Activated gamma-delta T cell (primary cell): Measurements from ENCODE around the gene FAF1.

Experiments
- DNase-seq: peaks from one replicate; lab custom pipeline; 2025; lab: John Stamatoyannopoulos, UW

FAF1 gene

DNA sequence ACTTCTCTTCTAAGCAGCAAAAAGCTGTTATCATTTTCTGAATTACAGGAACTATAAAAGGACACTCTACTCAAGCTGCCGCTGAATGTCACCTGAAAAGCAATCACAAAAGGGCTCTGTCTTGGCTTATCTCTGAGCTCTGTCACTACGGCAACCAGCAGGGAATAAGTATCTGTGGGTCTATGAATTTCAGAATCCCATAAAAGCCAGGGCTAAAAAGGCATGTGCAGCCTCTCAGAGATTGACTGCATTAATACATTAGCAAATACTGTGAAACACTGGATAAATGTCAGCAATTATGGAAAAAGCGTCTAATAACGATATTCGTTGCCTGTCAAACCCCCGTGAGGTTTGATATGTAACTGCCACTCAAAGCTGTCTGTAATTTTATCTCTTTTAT lies 326.6 kb downstream of the FAF1 start:
- no peak for DNase-seq

DNA sequence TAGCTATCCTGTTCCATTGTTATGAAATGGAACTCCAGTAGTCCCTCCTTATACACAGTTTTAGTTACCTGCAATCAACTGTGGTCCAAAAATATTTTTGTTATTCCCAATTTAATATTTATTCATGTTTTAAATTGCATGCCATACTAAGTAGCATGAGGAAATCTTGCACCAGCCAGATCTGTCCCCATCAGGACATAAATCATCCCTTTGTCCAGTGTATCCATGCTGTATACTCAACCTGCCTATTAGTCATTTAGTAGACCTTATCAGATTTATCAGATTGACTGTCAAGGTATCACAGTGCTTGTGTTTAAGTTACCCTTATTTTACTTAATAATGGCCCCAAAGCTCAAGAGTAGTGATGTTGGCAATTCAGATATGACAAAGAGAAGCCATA lies 328.9 kb downstream of the FAF1 start:
- DNase-seq, result no peak

DNA sequence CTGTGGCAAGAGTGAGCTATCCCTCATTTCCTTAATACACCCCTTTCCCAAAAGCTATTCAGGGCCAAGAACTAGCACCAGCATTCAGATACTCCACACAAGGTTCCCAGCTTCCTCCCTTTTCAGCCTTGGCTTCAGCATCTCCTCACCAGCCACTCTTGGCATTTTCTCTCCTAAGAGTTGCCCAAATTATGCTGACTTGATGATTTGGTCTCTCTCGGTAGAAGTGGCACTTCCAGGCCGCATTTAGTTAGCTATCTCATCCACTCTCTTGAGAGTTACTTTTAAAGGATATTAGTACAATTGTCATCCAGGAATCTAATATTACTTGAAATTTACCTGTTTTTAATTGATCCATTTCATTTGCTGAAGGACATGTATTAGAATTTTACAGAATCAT lies 337.8 kb downstream of the FAF1 start:
- DNase-seq, result no peak

DNA sequence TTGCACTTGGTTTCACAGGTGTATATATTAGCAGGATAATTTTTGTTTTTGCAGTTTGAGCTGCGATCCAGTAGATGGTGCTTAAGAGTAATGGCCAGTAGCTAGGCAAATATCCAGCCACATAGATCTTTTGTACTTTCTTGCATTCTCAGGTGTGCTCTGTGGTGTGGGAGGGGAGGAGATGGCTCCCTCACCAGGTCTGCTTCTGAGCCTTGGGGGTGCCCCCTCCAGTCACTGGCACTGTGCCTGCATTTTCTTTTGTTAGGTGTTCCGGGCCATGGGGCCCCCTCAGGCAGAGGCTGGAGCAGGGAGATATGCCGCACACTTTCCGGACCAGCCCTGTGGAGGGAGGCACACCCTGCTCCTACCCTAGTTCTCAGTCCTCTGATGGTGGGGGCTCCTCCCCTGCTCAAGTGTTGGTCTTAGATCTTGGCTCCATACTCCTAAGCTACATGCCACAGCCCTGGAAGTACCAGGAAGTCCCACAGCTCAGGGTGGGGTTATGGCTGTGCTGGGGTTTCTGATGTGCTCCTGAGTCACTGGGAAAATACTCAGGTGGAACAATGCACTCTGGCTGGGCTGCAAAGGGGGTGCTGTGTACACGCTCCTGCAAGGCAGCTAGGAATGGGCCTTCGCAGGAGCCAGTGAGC lies 339.3 kb downstream of the FAF1 start:
- DNase-seq, result no peak

DNA sequence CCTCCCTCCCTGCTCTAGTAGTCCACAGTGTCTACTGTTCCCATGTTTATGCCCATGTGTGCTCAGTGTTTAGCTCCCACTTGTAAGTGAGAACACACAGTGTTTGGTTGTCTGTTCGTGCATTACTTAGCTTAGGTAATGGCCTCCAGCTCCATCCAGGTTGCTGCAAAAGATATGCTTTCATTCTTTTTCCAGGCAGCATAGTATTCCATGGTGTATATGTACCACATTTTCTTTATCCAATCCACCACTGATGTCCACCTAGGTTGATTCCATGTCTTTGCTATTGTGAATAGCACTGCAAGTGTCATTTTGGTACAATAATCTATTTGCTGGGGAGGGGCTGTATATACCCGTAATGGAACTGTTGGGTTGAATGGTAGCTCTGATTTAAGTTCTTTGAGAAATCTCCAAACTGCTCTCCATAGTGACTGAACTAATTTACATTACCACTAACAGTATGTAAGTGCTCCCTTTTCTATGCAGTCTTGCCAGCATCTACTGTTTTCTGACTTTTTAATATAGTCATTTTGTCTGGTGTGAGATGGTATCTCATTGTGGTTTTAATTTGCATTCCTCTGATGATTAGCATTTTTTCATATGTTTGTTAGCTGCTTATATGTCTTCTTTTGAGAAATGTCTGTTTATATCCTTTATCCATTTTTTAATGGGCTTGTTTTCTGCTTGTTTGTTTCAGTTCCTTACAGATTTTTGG lies 344.9 kb downstream of the FAF1 start:
- DNase-seq, result no peak

DNA sequence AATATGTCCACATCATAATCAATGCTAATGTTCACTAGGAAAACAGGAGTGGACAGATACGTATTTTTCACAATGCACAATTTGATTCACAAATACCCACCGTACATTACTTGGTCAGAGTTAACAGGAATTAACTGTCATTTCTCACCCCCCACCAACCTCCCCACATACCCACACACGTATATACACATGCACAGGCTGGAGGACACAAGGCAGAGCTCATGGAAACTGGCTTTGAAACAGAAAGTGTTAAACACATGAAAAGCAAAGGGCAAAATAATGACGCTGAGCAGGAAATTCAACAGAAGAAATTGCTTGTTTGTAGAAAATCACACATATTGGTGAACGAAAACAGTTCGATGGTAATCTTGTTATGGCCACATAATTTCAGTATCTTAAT lies 348.4 kb downstream of the FAF1 start:
- no peak for DNase-seq

DNA sequence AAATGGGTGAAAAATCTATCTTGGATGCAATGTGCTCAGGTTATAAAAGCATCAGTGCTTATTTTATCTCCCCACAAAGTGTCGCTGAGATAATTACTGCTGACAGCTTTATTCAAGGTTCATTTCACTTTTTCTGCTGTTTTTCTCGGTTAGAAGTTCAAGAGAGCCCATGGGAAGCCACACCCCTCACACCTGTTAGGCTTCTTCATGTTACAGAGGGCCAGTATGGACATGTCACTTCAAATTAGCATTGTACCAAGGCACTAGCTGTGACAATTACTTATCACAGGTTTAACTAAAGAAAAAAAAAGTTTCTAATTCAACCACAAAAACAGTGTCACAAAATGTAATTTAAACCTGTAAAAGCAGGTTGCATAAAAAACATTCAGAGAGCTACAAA lies 349.5 kb downstream of the FAF1 start:
- no peak for DNase-seq

DNA sequence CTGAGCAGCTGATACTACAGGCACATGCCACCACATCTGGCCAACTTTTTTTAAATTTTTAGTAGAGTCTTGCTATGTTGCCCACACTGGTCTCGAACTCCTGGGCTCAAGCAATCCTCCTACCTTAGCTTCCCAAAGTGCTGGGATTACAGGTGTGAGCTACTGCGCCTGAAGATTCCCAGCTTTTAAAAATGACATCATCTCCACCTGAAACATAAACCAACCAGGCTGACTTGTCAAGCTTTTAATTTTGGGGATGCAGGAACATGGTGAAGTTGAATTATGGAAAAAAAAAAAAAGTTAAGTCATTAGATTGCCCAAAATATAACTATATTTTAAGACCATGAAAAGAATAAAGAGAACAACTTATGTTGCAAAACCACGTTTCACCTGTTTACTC lies 350.6 kb downstream of the FAF1 start:
- no peak for DNase-seq

DNA sequence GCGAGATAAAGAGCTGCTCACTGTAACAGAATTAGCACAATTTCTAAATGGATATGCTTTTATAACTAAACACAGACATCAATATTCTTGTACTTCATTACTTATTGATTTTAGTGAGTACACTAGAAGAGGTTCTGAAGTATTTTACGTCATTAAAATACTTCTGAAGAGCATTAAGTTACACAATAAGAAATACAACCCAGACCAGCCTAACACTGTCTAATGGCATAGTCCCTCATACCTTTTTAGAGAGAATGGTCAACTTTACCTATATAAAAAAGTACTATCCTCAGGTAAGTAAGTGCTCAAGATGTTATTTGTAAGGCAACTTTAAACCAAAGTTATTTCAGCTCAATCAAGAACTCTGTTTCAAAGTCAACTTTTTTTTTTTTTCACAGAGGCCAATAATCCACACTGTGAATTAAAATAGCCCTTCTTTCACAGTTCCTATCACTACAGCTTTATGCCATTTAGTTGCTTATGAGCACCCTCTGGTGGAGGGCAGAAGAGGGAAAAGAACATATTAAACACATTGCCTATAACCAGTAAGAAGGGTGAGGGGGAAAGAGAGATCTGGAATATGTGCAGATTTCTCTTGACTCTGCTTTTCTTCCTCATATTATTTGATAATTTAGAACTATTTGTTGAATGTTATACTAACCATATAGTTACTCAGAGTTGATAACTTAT lies 354.7 kb downstream of the FAF1 start:
- DNase-seq, result no peak

DNA sequence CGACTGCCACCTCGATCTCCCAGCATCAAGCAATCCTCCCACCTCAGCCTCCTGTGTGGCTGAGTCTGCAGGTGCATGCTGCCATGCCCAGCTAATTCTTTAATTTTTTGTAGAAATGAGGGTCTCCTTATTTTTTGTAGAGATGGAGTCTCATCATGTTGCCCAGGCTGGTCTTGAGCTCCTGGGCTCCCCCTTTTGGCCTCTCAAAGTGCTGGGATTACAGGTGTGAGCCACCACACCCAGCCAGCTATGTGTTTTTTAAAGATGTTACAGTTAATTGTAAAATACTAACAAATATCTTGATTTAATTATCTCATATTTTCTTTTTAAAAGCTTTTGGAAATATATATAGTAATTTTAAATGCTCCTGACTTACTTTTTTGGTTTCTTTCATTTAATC lies 355.5 kb downstream of the FAF1 start:
- DNase-seq, result no peak

DNA sequence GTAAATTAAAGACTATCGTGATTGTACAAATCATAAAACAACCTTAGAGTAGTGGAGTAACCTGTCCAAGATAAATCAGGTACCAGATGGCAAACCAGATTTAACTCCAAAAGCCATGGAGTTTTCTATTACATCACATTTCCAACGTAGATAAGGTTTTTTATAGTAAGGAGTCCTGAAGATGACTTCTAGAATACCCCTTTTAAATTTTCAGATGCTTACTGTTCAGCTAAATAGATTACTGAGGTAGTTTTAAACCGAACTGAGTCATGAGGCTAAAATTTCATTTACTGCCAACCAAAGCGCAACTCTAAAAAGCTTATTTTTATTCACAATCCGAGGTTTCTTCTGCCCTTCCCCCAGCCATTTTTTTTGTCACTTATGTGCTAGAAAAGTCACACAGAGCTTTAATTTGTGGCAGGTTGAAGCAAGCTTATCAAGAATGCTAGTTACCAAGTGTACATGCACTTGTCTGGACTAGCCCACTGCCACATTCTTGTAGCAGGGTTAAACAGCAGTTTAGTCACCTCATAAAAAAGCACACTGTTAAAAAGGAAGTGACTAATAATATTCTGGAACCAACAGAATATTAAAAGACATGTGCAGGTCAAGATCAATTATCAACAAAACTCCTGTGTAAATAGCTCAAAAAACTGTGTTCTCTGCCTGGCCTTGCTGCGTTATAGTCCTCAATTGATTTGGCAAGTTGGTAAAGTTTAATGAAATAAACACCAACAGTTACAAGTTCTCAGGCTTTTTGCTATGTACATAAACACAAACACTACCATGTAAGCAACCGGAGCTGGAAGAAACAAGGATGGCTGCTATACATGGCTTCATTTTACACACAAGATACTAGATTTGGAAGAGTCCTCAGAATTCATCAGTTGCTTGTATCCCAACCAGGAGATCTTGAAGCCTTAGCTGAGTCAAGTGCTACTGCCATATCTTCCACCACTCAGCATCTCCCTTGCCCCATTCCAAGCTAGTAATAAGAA lies 356.5 kb downstream of the FAF1 start:
- no peak for DNase-seq

DNA sequence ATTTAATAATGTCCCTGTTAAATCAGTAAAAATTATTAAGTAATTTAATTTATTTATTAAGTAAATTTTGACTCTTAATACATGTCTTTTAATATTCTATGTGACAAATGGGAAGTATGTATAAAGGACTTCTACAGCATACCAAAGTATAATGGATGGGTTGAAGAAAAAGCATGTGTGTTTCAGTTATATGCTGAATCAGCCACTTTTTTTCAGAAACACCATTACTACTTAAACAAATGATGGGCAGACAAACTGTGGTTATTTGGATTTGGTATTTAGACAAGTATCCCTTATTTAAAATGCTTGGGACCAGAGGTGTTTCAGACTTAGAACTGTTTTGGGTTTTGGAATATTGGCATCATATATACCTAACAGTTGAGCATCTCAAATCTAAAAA lies 360.5 kb downstream of the FAF1 start:
- DNase-seq, result no peak

DNA sequence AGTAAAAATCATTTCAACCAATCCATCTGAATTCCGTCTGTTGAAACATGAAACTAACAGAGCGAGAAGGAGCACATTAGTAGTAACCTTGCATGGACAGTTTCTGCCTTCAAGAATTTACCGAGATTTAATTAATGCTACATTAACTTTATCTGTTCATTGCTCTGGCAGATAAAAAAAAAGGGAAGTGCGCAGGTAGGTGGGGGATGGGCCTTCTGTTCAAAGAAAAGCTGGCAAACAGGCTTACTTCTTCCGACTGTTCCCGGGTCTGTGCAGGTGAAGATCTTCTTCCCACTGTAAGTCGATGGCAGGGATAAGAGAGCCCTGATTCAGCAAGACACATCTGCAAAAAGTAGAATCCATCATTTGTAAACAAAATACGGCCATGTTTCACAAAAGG lies 364.2 kb downstream of the FAF1 start:
- no peak for DNase-seq

DNA sequence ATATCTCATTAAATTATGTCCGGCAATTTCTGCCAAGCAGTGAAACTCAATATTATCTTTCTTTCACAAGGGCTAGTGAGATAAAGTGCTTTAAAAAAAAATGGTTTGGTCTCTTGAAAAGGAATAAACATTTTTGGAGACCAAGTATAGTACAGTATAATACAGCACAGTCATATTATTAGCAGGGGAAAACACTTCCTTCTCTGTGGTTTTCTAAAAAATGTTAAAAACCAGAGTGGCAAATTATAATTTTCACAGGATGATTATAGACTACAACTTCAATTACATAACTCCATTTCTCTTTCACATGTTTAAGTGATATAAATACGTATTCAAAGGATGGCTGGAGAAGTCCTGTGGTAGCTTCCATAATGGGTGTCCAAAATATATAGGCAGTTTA lies 366.6 kb downstream of the FAF1 start:
- no peak for DNase-seq

DNA sequence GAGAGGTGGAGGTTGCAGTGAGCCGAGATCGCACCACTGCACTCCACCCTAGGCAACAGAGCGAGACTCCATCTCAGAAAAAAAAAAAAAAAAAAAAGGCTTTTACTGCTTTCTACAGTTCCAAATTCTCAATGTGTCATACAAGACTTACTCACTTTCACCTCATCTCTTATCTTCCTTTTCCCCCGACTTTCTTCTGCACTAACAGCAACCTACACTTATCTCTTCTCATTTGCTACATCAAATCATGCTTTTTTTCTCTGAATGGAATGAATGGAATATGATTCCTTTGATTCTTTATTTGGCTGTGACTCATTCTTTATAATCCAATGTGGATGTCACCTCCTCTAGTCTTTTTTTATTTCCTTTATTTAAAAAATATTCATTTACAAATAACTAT lies 368.5 kb downstream of the FAF1 start:
- no peak for DNase-seq

DNA sequence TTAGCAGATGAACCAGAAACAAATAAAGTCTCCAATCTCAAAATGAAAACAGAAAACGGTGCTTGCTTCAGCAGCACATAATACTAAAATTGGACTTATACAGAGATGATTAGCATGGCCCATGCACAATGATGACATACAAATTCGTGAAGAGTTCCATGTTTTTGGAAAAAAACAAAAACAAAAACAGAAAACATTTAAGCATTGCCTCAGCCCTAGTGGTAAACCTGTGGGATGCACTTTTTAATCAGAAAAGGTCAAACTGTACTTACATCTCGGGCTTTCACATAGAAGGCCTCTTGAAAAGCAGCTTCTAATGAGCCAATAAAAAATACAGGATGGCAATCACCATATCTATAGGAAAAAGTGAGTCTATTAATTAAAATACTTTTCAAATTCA lies 377.7 kb downstream of the FAF1 start:
- no peak for DNase-seq

DNA sequence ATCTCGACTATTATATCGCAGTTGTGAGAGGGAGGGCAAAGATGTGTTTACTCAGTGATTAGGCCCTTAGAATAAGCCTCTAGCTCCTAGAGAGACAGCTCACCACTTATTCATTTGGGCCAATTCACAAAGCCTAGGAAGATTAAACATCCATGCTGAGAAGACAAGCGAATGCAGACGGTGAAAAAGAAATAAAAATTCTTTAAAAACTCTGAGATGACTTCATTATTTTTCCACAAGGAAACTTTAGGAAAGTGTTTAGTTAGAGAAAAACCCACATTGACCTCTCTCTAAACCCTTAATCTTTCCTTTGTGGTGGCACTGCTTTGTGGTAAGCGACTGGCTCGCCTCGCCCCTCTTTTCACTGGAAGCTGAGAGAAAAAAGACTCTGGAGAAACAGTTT lies 390.0 kb downstream of the FAF1 start:
- DNase-seq, result no peak

DNA sequence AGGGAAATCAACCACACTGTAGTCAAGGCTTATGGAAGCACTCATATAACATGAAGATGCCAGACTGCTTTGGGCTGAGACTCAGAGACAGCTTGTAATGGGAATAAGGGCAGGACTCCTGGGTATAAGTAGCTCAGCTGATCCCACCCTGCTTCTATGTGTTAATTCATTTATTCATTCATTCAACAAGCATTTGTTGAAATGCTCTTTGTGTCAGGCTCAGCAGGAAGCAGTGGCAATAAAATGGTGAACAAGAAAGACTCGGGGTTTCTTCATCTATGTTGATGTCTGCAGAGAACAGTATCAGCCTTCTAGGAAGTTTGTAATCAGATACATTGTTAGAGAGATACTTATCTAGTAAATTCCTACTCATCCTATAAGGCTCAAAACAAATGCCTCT lies 391.3 kb downstream of the FAF1 start:
- no peak for DNase-seq

DNA sequence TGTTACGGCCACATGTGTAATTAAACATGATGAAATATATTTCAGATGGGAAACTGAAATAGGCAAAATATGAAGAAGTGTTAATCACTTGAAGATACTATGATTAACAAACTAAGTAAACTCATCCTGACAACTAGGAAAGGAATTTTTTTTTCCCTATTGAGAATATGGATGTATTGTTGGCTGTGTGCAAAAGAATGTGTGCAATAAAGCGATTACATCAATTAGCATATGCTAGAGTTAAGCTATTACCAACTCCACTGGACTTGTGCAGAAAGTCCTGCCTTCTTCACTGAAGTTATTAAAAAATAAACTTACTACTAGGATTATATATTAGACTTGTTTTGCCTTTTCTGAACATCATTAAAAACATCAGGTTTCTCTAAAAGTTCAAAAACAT lies 393.7 kb downstream of the FAF1 start:
- no peak for DNase-seq

DNA sequence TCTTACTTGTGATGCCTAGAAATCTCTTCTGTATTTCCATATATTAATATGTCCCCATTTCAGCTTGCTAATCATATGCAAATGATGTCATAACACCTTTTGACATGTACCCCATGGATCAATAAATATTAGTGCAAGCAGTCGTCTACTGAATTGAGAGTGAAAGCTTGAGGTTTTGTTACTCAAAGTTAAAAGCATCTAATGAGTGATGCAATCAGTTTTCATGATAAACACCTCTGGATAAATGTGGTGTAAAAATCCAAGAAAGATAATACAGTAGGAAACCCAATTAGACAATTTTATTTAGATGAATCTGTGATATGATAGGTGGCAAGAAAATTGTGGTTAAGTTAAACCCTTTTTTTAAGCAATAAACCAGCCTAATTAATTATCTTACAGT lies 395.6 kb downstream of the FAF1 start:
- DNase-seq, result no peak

DNA sequence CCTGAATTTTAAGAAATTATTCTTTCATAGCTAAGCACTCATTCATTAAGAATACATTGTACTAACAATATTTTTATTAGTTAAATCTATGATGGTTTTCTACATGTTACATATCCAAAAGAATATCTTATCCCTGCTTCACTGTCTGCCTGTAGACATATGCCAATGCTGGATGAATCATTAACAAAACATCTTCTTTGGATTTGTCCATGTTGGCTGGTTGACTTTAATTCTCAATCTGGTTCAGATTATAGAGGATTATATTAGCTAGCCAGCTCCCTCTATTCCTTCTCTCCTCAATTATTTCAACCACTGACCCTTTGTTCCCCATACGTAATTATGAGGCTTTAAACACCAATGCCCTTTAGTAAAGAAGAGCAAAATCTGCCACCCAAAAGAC lies 398.0 kb downstream of the FAF1 start:
- no peak for DNase-seq

DNA sequence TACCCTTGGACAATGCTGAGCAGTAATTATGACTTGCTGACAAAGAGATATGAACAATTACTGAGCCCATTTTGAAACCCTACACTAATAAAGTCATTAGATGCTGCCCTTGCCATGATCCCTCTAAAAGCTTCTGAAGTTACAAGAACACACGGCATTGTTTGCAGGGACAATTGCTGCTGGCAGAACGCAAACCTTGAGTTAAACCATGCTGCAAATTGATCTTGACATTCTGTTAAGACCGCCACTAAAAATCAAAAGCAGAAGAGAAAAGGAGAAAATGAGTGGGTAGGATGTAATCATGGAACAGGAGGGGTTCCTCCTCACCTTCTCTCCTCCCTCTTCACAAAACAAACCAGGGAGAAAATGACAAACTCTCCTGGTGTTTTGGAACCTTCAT lies 400.6 kb downstream of the FAF1 start:
- DNase-seq, result no peak
